ENCODE data around the gene CAMK1.

The CAMK1 gene

GRCh38 chr3:9731206-9732079 is 38.3 kb downstream of the CAMK1 start, which contains the start of gene BRPF1:
Gene BRPF1 (plus strand): TSS chr3:9731735. CDS start chr3:9734141, 2,406 bp downstream.
- DNase-seq (ENCODE audit: extremely low read depth, low read depth), result peak; percentile 93
- H3K4me3 ChIP-seq (replicated peaks; ENCODE audit: low read depth, low read length), result peak within 1 kb of the TSS; percentile 95
- TF ChIP-seq CTCF (IDR thresholded peaks at IDR 0.05; ENCODE audit: low read depth, low read length, missing control alignments), result no peak

GRCh38 chr3:9730657-9731205 is 39.0 kb downstream of the CAMK1 start:
- no peak for TF ChIP-seq CTCF (IDR thresholded peaks at IDR 0.05; ENCODE audit: low read depth, low read length, missing control alignments)
- DNase-seq (ENCODE audit: extremely low read depth, low read depth), result no peak
- H3K4me3 ChIP-seq (replicated peaks; ENCODE audit: low read depth, low read length), result peak overlapping the region; percentile 95

- no peak overlapping the region for H3K4me3 ChIP-seq (replicated peaks; ENCODE audit: low read depth, low read length)
- DNase-seq (ENCODE audit: extremely low read depth, low read depth), result no peak
- no peak for TF ChIP-seq CTCF (IDR thresholded peaks at IDR 0.05; ENCODE audit: low read depth, low read length, missing control alignments)
Observed at GRCh38 chr3:9729419-9729818, 40.3 kb downstream of the CAMK1 start.

GRCh38 chr3:9727743-9728142 is 42.0 kb downstream of the CAMK1 start:
- no peak overlapping the region for H3K4me3 ChIP-seq (replicated peaks; ENCODE audit: low read depth, low read length)
- TF ChIP-seq CTCF (IDR thresholded peaks at IDR 0.05; ENCODE audit: low read depth, low read length, missing control alignments), result no peak
- DNase-seq (ENCODE audit: extremely low read depth, low read depth), result no peak

- no peak for DNase-seq (ENCODE audit: extremely low read depth, low read depth)
- TF ChIP-seq CTCF (IDR thresholded peaks at IDR 0.05; ENCODE audit: low read depth, low read length, missing control alignments), result peak; percentile 31
- H3K4me3 ChIP-seq (replicated peaks; ENCODE audit: low read depth, low read length), result no peak overlapping the region
Observed at GRCh38 chr3:9727041-9727595, 42.6 kb downstream of the CAMK1 start.

GRCh38 chr3:9725775-9726515 is 43.8 kb downstream of the CAMK1 start:
- TF ChIP-seq CTCF (IDR thresholded peaks at IDR 0.05; ENCODE audit: low read depth, low read length, missing control alignments), result no peak
- no peak overlapping the region for H3K4me3 ChIP-seq (replicated peaks; ENCODE audit: low read depth, low read length)
- no peak for DNase-seq (ENCODE audit: extremely low read depth, low read depth)
